ENCODE data around the gene CEMIP. TPM values are rescaled to one million over a fixed set of nuclear protein-coding genes. Genes with fewer than 3 reads are reported as not detected.

The CEMIP gene
- total and polyA plus RNA-seq, 2 experiments from 2014 or later = 0.27 to 2.1 TPM

- Histone ChIP-seq H3K27ac (ENCODE audit: low read depth) (no peak overlapping the region), H3K4me3 (no peak overlapping the region)
- H3K36me3 Mint-ChIP-seq (ENCODE audit: low read depth) = no peaks in the 10 kb centered on the region; the same call in 2 of the 3 replicates
Observed at GRCh38 chr15:80876348-80876674, 97.1 kb downstream of the CEMIP start.

More at GRCh38 chr15:80876348-80876674, 97.1 kb downstream of the CEMIP start:
- Mint-ChIP-seq H3K4me1 (peaks cover 20% of the 10 kb centered on the region), H3K9me3 (no peaks in the 10 kb centered on the region), H3K27ac (no peak overlapping the region), H3K4me3 (no peak overlapping the region), H3K27me3 (ENCODE audit: insufficient read depth, low read depth, poor library complexity) (peaks cover 4% of the 10 kb centered on the region)
- no peak for TF ChIP-seq REST (IDR thresholded peaks at IDR 0.05; ENCODE audit: unreplicated experiment)
- no peak for TF ChIP-seq POLR2AphosphoS5 (IDR thresholded peaks at IDR 0.05; ENCODE audit: low read depth)
- no peak for TF ChIP-seq ZNF331 (CRISPR knock-in tag; IDR thresholded peaks at IDR 0.05; ENCODE audit: low read depth)
- TF ChIP-seq NANOG (IDR thresholded peaks at IDR 0.05; ENCODE audit: borderline replicate concordance) = no peak
- no peak for TF ChIP-seq ZNF114 (CRISPR knock-in tag; IDR thresholded peaks at IDR 0.05)
- TF ChIP-seq STAT1 (IDR thresholded peaks at IDR 0.05; ENCODE audit: unreplicated experiment) = no peak
- no peak for TF ChIP-seq ETS1 (IDR thresholded peaks at IDR 0.05)
- TF ChIP-seq CTCF (conservative IDR thresholded peaks at IDR 0.05; ENCODE audit: low read depth in 2 of 2) = no peak
- no peak for TF ChIP-seq EZH2phosphoT487 (IDR thresholded peaks at IDR 0.05; ENCODE audit: unreplicated experiment)
- TF ChIP-seq ZNF462 (CRISPR knock-in tag; IDR thresholded peaks at IDR 0.05) = no peak
- TF ChIP-seq EZH2 (IDR thresholded peaks at IDR 0.05; ENCODE audit: low read depth, unreplicated experiment) = no peak
- TF ChIP-seq CREB1 (CRISPR knock-in tag; IDR thresholded peaks at IDR 0.05; ENCODE audit: low read depth) = no peak
- no peak for TF ChIP-seq JUNB (IDR thresholded peaks at IDR 0.05; ENCODE audit: unreplicated experiment)
- no peaks in the 10 kb centered on the region for H3K79me2 ChIP-seq (replicated peaks; ENCODE audit: insufficient read depth)
- ATAC-seq = no peak
- no peak overlapping the region for H2AFZ ChIP-seq
- DNase-seq (ENCODE audit: low spot score) = no peak
- no peaks in the 10 kb centered on the region for H3K36me3 ChIP-seq (ENCODE audit: insufficient read depth)
- H3K27me3 ChIP-seq (ENCODE audit: insufficient read depth) = no peaks in the 10 kb centered on the region
- no peaks in the 10 kb centered on the region for H3K4me1 ChIP-seq (ENCODE audit: insufficient read depth)
- H3F3A ChIP-seq (replicated peaks; ENCODE audit: low read depth) = no peaks in the 10 kb centered on the region
- no peak overlapping the region for H3K4me2 ChIP-seq
- 0 out of 2 replicates have a peak, but pooled peaks cover 2% of the 10 kb centered on the region for H3K9me2 ChIP-seq (ENCODE audit: insufficient read depth)
- no peaks in the 10 kb centered on the region for H4K20me1 ChIP-seq (replicated peaks; ENCODE audit: insufficient read depth)
